Measurements from ENCODE around the gene AS3MT.

AS3MT gene

DNA sequence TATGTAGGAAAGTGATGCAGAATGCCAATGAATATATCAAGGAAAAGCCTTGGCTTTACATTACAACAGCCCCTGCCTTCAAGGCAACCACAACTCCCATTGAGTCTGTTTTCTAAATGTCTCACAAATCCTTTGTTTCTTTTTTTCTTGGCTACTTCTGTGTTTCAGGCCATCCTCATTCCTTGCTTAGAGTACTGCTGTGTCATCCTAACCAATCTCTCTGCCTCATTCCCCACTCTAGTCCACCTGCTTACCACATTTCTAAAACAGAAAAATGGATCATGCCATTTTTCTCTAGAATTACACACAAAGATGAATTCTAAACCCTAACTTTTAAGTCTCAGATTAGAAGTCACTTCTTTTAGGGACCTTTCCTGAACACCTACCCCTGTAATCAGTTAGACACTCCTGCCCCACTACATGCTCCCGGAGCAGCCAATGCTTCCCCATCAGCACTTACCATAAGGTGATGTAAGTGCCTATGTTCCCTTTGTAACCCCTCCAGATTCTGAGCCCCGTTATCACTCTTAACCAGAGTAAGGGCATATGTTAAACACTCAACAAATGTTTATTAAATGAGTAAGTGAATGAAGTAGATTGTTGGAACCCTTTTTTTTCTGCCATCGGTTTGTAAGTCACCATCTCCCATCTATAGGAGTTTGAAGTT is 12.4 kb upstream of the AS3MT start:
- DNase-seq = no peak

DNA sequence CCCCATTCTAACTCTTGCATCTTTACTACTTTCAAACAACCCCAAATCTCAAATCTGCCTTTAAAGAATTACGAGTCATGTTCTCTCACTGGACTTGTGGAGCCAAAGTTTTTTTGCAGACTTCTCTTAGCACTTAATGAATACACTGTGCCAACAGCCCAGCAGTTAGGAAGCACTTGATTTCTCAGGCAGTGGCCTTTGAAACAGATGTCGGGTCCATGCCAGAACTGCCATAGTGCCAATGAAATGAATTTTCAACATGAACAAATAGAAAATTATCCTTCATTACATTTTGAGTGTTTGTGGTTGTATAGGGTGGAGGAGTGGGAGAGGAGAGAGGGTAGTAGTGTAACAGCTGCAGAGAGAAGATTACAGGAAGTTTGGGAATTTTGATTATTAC is 9.4 kb upstream of the AS3MT start:
- DNase-seq = no peak

DNA sequence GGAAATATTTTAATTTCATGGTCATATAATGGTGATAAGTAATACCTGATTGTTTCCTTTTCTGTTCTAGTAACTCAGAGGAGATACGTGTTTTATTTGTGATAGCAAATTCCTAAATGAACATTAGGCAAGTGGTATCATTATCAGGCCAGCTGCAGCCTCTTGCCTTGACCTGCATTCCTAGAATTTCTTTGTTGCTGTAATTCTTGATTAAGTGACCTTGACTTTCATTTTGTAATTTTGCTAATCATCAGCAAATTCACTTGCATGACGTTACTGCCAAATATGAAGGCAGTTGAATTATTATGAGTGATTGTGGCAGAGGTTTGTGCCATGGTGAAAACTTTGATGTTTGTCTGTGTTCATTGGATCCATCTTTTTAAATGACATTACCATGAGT is 5.6 kb upstream of the AS3MT start:
- no peak for DNase-seq

DNA sequence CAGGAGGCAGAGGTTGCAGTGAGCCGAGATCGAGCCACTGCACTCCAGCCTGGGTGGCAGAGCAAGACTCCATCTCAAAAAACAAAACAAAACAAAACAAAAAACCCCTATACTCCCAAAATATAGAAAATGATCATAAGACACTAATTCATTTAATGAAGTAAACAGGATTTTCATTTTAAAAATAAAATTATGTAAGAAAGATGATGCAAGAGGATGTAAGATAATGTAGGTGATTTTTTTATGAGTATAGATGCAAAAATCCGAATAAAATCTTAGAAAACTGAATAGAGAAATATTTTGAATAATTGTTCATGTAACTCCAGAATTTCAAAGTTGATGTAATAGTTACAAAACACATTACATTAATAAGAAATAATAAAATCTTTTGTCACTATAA is 3.6 kb upstream of the AS3MT start:
- DNase-seq = no peak

DNA sequence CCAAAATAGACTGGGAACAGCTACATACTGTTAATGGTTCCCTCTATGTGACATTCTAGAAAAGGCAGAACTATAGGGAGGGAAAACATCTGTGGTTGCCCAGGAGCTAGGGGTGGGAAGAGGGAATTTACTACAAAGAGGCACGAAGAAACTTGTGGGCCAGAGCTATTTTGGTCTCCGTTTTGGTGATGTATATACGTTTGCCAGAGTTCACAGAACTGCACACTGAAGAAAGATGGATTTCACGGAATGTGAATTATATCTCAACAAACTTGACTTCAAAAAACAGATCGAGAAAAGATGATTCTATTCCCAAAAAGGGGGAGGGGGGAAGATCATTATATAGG is 386 bp upstream of the AS3MT start:
- no peak for DNase-seq

DNA sequence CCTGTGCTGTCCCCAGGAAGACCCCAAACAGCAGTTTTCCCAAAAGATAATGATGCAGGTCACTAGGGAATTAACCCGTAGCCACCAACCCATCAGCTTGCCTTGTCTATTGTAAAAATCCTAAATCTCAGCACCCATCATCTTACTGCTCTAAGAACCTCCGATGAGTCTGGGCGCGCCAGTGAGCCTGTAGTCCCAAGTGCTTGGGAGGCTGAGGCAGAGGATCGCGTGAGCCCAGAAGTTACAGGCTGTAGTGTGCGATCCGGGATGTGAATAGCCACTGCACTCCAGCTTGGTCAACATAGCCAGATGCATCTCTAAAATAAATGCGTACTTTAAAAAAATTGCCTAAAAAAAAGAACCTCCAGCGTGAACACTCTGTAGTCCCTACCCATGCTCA is 951 bp downstream of the AS3MT start:
- no peak for DNase-seq

DNA sequence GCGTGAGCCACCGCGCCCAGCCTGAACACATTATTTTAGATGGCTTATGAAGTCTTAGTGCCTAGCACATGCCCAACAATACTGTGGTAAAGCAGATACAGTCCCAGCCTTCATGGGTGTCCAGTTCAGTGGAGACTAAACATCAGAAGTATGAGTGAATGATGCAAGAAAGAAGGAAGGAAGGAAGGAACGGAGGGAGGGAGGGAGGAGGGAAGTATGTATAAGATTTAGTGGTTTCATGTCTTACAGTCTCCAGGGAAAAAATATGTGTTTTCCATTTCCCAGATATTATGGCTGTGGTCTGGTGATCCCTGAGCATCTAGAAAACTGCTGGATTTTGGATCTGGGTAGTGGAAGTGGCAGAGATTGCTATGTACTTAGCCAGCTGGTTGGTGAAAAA is 2.9 kb downstream of the AS3MT start:
- no peak for DNase-seq

DNA sequence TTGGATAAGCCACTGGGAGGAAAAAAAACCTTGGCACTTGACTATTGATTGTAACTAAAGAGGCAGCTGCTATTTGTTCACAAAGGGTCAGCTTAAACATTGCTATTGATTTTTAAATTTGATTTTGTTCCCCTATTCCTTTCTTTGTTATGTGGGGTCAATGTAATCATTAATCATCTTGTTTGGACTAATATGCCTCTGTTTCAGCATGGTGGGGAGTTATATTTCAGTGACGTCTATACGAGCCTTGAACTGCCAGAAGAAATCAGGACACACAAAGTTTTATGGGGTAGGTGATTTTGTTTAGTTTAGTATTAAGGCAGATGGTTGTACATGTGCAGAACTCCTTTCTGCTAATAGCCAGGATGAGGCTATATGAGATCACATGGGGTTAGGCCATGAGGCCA is 7.5 kb downstream of the AS3MT start:
- DNase-seq = no peak

DNA sequence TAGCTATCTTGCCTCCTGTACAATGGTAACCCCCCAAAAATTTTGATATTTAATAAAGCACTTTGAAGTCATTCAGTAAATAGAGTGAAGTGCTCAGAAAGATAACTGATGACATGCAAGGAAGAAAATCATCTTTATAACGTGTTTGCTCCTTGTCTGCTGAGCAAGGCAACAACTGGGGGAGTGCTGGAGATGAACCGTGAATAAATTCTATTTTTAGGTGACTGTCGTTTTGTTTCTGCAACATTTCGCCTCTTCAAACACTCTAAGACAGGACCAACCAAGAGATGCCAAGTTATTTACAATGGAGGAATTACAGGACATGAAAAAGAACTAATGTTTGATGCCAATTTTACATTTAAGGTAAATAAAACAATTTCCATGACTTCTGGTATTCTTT is 9.4 kb downstream of the AS3MT start:
- no peak for DNase-seq

DNA sequence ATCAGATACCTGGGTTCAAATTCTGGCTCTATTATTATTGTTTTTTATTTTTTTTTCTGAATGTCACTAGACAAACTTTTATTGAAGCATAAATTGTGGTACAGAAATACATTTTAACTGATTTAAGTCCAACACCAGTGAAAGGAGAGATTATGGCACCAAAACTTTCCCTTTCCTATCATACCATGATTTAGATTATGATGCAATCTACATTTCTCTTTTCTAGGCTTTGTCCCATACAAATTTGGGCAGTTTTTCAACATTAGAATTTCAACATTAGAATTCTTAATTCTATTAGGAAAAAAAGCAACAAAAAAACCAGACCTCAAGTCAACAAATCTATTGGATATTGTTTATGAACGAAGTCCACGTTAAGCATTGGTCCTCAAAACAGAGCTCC is 11.0 kb downstream of the AS3MT start:
- no peak for DNase-seq

DNA sequence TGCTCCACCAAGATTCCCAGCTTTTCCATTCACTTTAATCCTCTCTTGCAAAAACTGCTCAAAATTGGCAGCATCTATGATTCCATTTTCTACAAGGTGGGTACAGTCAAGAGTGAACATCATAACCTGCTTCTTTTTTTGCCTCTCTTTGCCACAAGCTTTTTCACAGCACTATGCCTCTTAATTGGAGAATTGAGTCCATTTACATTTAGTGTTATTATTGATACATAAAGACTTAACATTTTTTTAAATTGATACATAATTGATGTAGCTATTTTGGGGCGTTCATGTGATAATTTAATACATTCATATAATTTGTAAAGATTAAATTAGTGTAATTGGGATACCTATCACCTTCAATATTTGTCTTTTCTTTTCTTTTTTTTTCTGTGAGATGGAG is 18.8 kb downstream of the AS3MT start:
- no peak for DNase-seq

DNA sequence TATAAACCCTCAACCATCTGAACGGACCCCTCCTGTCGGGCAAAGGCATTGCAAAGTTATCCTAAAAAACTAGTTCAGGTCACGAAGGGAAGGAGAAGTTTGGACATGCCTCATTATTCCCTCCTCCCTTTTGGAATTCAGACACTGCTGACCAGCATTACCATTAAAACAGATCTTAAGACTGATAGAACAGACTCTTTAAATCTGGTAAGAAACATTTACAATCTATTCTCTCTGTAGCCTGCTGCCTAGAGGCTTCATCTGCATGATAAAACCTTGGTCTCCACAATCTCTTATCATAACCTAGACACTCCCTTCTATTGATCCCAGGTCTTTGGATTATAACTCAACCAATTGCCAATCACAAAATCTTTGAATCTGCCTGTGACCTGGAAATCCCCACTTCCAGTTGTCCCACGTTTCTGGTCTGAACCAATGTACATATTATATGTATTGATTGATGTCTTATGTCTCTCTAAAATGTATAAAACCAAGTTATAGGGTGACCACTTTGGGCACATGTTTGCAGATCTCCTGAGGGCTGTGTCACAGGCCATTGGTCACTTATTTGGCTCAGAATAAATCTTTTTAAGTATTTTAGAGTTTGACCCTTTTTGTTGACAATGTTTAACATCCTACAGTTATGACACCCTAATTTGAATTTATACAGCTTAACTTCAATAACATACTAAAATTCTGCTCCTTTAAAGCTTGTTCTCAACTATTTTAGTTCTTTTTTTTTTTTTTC is 25.4 kb downstream of the AS3MT start:
- no peak for DNase-seq

DNA sequence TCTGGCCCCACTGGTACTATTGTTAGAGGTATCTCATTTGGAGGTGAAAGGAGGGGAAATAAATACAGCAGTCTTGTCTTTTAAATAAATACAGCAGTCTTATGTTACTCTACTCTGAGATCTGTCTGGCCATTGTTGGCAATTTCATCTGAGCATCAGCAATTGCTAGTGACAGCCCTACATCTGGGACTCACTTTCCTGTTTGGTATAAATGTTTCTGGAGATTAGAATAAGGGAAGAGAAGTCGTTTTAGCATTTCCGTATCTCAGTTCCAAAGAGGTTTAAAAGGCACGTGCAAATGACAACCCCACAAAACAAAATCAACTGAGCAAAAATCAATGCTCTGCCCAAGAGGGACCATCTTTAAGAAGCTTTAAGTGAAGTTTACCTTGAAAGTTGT is 30.7 kb downstream of the AS3MT start:
- DNase-seq = no peak

DNA sequence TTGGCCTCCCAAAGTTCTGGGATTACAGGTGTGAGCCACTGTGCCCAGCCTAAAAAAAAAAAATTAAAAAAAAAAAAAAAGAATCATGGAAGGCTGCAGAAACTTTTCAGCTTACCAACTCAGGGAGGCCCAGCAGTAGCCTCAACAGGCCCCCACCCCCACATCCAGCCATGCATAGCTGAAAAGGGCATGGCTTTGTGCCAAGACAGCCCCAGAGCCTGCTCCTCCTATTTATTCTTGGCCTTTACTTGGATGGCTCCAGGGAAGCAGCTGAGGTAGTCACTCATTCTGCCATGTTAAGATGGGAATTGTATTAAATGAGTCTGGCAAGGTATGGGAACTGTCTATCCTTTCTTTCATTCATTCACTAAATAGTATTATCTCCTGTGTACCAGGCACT is 35.1 kb downstream of the AS3MT start:
- DNase-seq = no peak

DNA sequence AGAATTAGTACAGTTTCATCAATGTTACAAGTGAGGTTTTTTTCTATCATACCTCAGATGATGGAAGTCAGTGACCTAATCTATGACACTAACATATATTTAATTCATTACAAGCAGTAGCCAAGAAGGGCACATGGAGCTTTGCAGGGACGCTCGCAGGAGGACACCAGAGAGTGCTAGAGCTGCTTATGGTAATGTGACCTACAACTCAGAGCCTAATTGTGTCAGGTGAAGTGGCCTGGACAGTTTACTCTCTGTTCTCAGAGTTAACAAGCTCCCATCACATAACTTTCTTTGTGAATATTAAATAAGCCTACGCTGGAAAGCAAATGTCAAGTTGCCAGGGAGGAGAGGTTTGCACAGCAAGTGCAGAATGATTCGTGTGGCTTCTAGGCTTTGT is 37.2 kb downstream of the AS3MT start:
- DNase-seq = no peak

DNA sequence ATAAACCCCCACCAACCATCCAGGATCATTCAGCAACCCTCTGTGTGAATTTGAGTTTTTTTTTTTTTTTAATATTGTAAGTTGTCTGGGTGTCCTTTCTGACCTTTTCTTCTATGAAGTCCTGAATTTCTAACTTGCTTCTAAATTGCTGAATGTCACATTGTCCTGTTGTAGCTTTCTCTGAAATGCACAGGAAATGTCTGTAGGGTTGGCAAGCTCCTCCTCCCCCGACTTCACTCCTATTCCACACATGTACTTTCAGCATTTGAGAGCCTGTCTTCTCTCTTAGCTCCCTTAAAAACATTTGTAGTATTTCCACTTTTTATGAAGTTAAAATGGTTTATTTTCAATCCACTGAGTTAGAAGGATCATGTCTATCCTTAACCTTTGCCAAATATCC is 45.5 kb downstream of the AS3MT start:
- DNase-seq = no peak

DNA sequence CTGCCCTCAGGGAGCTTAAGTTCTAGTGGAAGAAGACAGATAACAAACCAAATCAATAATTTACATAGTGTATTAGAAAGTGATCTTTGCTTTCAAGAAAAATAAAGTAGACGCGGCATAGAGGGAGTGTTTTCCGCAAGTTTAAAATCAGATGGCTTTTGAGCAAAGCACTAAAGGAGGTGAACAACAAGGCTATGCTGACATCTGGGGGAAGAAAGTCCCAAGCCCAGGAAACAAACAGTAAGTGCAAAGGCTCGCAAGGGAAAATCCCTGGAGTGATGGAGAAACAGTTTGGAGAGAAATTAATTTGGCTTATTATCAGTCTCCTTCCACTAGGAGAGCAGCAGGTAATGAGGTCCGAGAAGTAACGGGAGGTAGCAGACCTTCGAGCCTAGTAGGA is 46.9 kb downstream of the AS3MT start:
- DNase-seq = no peak

DNA sequence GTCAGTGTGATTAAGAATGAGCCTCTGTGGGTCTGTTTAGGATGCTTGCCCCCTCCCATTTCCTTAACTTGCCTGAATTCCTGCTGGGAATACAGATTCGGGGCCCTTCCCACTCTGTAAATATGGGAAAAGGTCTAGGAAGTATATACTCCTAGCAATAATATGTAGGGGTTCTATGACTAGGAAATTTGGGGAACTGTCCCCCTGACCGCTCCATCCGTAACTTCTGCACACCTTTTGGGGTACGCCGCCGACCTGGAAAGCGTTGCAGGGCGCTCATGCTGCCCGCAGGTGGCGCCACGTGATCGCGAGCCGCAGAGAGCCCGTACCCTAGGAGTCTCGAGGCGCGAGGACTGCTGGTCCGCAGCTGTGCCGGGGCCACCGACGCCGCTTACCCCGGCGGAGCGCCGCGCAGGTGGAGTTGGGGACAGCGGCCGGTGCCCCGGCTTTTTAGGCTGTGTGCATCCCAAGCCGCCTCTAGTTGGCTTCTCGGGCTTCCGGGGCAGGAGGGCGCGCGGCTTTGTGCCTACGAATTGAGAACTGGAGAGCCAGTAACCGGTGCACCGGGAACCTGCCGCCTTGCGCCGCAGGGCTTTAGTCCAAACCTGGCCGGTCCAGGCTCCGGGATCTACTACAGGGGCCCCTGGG is 48.2 kb downstream of the AS3MT start:
- DNase-seq = peak; percentile 80

DNA sequence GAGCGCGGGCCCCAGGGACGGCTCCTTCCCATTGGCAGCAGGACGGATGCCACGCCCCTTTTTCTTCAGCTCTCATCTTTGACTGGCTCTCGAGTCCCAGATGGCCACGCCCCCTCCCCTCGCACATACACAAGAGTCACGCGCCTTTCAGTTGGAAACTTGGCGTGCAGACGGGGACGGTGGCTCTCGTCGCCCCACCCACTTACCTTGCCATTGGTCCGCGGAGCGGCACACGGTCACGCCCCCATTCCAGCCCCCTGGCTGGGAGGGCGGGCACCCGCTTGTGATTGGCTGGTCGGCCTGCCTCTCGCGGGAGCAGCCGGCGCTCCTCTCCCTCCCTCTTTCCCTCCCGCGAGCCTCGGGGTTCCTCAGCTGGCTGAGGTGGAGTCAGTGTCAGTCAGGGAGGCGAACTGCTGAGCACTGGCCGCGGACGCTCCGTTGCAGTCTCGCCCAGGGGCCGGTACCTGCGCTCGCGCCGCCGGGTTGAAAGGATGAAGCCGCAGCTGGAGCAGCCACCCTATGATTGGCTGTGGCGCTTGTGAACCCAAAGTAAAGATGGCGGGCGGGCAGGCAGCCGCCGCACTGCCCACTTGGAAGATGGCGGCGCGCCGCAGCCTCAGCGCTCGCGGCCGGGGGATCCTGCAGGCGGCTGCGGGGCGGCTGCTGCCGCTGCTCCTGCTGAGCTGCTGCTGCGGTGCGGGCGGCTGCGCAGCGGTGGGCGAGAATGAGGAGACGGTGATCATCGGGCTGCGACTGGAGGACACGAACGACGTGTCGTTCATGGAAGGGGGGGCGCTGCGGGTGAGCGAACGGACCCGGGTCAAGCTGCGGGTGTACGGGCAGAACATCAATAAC is 48.9 kb downstream of the AS3MT start, which contains the start of gene CNNM2:
CNNM2 (plus strand) TSS at position 333 of the 855 bp plus-strand sequence; CDS start at position 520, 187 bp downstream.
- DNase-seq = peak; percentile 100

DNA sequence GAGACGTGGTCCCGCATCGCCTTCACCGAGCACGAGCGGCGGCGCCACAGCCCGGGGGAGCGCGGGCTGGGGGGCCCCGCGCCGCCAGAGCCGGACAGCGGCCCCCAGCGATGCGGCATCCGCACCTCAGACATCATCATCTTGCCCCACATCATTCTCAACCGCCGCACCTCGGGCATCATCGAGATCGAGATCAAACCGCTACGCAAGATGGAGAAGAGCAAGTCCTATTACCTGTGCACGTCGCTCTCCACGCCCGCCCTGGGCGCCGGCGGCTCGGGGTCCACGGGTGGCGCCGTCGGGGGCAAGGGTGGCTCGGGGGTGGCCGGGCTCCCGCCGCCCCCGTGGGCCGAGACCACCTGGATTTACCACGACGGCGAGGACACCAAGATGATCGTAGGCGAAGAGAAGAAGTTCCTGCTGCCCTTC is 49.6 kb downstream of the AS3MT start:
- no peak for DNase-seq

DNA sequence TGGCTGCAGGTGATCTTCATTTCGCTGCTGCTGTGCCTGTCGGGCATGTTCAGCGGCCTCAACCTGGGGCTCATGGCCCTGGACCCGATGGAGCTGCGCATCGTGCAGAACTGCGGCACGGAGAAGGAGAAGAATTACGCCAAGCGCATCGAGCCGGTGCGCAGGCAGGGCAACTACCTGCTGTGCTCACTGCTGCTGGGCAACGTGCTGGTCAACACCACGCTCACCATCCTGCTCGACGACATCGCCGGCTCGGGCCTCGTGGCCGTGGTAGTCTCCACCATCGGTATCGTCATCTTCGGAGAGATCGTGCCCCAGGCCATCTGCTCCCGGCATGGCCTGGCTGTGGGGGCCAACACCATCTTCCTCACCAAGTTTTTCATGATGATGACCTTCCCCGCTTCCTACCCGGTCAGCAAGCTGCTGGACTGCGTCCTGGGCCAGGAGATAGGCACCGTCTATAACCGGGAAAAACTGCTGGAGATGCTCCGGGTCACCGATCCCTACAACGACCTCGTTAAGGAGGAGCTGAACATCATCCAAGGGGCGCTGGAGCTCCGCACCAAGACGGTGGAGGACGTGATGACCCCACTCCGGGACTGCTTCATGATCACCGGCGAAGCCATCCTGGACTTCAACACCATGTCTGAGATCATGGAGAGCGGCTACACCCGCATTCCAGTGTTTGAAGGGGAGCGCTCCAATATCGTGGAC is 50.1 kb downstream of the AS3MT start:
- no peak for DNase-seq

DNA sequence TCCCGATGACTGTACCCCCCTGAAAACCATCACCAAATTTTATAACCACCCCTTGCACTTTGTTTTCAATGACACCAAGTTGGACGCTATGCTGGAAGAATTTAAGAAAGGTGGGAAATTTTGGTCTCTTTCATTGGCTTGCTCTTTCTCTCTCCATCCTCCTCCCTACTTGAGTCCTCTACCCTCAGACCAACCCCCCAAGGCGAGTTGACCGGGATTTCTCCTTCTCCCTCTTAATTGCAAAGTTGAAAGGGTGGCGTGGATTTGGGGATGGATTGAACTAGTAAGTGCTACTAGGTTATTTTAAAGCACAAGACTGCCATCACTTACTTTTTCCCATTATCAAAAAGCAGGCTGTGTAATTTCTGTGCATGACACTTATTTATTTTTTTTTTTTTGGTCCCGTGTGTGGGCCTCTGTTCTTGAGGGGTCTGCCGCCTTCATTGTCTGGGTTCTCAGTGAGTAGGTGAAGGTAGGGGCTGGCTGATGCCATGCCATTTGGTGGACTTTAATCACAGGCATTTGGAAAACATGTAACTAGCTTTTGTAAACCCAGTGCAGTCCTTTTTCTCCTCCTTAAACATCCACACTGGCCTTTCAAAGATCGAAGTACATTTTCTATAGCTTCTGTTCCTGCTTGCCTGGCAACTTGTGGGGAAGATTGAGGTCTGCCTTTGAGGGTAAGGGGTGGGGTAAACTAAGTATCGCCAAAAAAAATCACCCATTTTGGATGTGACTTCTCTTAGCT is 50.9 kb downstream of the AS3MT start:
- DNase-seq = no peak

Measured in CD4-positive, alpha-beta T cell treated with Interferon gamma for 1 hour (primary cell).